SU-DHL-6 (cell line): ENCODE data around the gene HOXC5.

Experiments used
- H2AFZ ChIP-seq: fragments of 200-600 bp; sonication (generic); 2 replicates; pipeline ENCODE4 v1.6.1; 2014; ENCODE audit warnings: low read depth, mild to moderate bottlenecking, moderate library complexity, mixed read lengths, antibody characterized with exemption, low read length; ENCODE audit not compliant: severe bottlenecking
- H3F3A ChIP-seq: fragments of 200-600 bp; shearing (Covaris generic); 2 replicates; pipeline ENCODE4 v1.6.0; 2016; ENCODE audit warnings: antibody characterized with exemption, mild to moderate bottlenecking; ENCODE audit not compliant: insufficient read depth
- H3K27ac ChIP-seq: fragments of 200-600 bp; sonication (generic); 2 replicates; pipeline ENCODE4 v1.5.1; 2016; ENCODE audit warnings: low read depth, mild to moderate bottlenecking, low read length, moderate library complexity, mixed read lengths
- H3K27me3 ChIP-seq: fragments of 200-600 bp; sonication (generic), shearing (Covaris generic); 2 replicates; pipeline ENCODE4 v1.6.0; 2014; ENCODE audit warnings: mild to moderate bottlenecking, low read length
- H3K36me3 ChIP-seq: fragments of 200-600 bp; sonication (generic); 2 replicates; pipeline ENCODE4 v1.6.1; 2014; ENCODE audit warnings: mild to moderate bottlenecking, low read length, mixed read lengths
- H3K4me2 ChIP-seq: fragments of 300-600, 200-600 bp; shearing (Covaris generic), sonication (generic); 2 replicates; pipeline ENCODE4 v1.6.0; 2014; ENCODE audit warnings: low read length, low read depth, mild to moderate bottlenecking; ENCODE audit not compliant: poor library complexity, severe bottlenecking
- H3K4me3 ChIP-seq: fragments of 200-600 bp; sonication (generic); 2 replicates; pipeline ENCODE4 v1.5.1; 2014; ENCODE audit warnings: antibody characterized with exemption, low read length, mild to moderate bottlenecking, mixed read lengths; ENCODE audit not compliant: insufficient read depth, poor library complexity, severe bottlenecking
- H3K79me2 ChIP-seq: fragments of 200-600 bp; sonication (generic); 2 replicates; pipeline ENCODE4 v1.6.1; 2014; ENCODE audit warnings: mild to moderate bottlenecking, low read length, moderate library complexity; ENCODE audit not compliant: insufficient read depth
- H3K9ac ChIP-seq: fragments of 200-600 bp; sonication (generic); 2 replicates; pipeline ENCODE4 v1.7.0; 2014; ENCODE audit warnings: mild to moderate bottlenecking, low read length
- H3K9me2 ChIP-seq: fragments of 200-600 bp; sonication (generic); replicated peaks from 2 replicates; pipeline ENCODE4 v1.6.1; 2014; ENCODE audit warnings: low read length; ENCODE audit not compliant: insufficient read depth
- H3K9me3 ChIP-seq: fragments of 200-600 bp; sonication (generic); 2 replicates; pipeline ENCODE4 v1.6.1; 2014; ENCODE audit warnings: low read length, mixed read lengths; ENCODE audit not compliant: insufficient read depth
- H4K20me1 ChIP-seq: fragments of 200-600 bp; sonication (generic); 2 replicates; pipeline ENCODE4 v1.6.1; 2014; ENCODE audit warnings: low read depth, mild to moderate bottlenecking, antibody characterized with exemption, low read length, moderate library complexity, mixed read lengths
- CTCF ChIP-seq: fragments of 200-600 bp; sonication (generic); IDR thresholded peaks from one replicate; pipeline ENCODE4 v1.5.1; 2017; ENCODE audit warnings: antibody characterized with exemption, mild to moderate bottlenecking, low read length, moderate library complexity; ENCODE audit not compliant: insufficient read depth, poor library complexity, severe bottlenecking
- EZH2phosphoT487 ChIP-seq: fragments of 200-600 bp; sonication (generic), shearing (Covaris generic); conservative IDR thresholded peaks from 2 replicates; pipeline ENCODE4 v1.6.1; 2018; ENCODE audit warnings: mild to moderate bottlenecking, antibody characterized with exemption, low read length, moderate library complexity, mixed read lengths

The HOXC5 gene

GRCh38 chr12:54001283-54002187 is 31.3 kb upstream of the HOXC5 start:
- Histone ChIP-seq H3K4me3 (no peak overlapping the region), H3K27me3 (no peaks in the 10 kb centered on the region), H3K9ac (no peak overlapping the region), H2AFZ (no peak overlapping the region), H3K79me2 (no peaks in the 10 kb centered on the region), H3K9me2 (no peaks in the 10 kb centered on the region), H3F3A (no peaks in the 10 kb centered on the region), H3K9me3 (no peaks in the 10 kb centered on the region), H3K27ac (no peak overlapping the region), H4K20me1 (no peaks in the 10 kb centered on the region), H3K4me2 (no peak overlapping the region), H3K36me3 (no peaks in the 10 kb centered on the region)
- TF ChIP-seq EZH2phosphoT487: no peak
- no peak for TF ChIP-seq CTCF

- H3K79me2 ChIP-seq: no peaks in the 10 kb centered on the region
- no peaks in the 10 kb centered on the region for H3K9me2 ChIP-seq
- H3K27me3 ChIP-seq: no peaks in the 10 kb centered on the region
- no peak overlapping the region for H3K4me2 ChIP-seq
- no peaks in the 10 kb centered on the region for H3F3A ChIP-seq
- H3K9ac ChIP-seq: no peak overlapping the region
- H3K27ac ChIP-seq: no peak overlapping the region
- no peaks in the 10 kb centered on the region for H3K36me3 ChIP-seq
- H2AFZ ChIP-seq: no peak overlapping the region
- no peak overlapping the region for H3K4me3 ChIP-seq
- no peaks in the 10 kb centered on the region for H4K20me1 ChIP-seq
- TF ChIP-seq CTCF: no peak
- no peak for TF ChIP-seq EZH2phosphoT487
- no peaks in the 10 kb centered on the region for H3K9me3 ChIP-seq
Observed at GRCh38 chr12:54002278-54002914, 30.5 kb upstream of the HOXC5 start.

- Histone ChIP-seq H3K9ac (no peak overlapping the region), H4K20me1 (no peaks in the 10 kb centered on the region), H3K27ac (no peak overlapping the region), H3K79me2 (no peaks in the 10 kb centered on the region), H3F3A (no peaks in the 10 kb centered on the region), H3K36me3 (no peaks in the 10 kb centered on the region), H3K4me2 (no peak overlapping the region), H3K4me3 (no peak overlapping the region), H3K9me3 (no peaks in the 10 kb centered on the region), H3K9me2 (no peaks in the 10 kb centered on the region), H2AFZ (no peak overlapping the region), H3K27me3 (no peaks in the 10 kb centered on the region)
- TF ChIP-seq EZH2phosphoT487 (no peak), CTCF (no peak)
Observed at GRCh38 chr12:54002915-54003389, 29.9 kb upstream of the HOXC5 start.
